Activated effector memory CD4-positive, alpha-beta T cell treated with anti-CD3 and anti-CD28 coated beads, Interleukin-2, amount 50 U/mL, for 16 hours (primary cell): ENCODE measurements around the gene MB.

Experiments used
- DNase-seq: peaks from one replicate; pipeline ENCODE4 v3.0.0-alpha.2; 2020

MB gene

GRCh38 chr22:35614404-35614803, 2.7 kb downstream of the MB start:
- no peak for DNase-seq

- no peak for DNase-seq
Measured at GRCh38 chr22:35612903-35613302, 4.2 kb downstream of the MB start.

DNA sequence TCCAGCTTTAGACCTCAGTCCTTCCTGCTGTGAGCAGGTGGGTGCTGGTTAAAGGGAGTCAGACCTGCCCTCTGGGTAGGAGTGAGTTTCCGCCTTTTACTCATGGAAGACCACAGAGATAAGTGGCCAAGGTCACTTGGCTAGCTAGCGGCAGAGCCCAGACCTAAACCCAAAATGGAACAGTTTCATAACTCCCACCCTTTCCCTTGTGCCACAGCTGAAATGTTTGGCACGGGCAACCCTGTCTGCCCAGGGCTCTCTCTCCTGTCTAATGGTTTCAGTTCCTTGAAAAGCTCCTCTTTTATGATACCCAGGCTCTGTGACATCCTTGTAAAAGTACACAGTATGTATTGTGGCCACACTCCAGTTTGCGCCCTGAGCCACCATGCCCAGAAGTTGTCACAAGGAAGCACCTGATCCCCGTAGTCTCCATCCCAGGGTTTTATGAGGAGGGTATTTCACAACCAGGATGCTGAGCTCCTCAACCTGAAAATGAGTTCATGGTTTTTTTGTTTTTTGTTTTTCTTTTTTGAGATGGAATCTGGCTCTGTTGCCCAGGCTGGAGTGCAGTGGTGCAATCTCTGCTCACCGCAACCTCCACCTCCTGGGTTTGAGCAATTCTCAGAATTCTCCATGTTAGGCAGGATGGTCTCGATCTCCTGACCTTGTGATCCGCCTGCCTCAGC, 5.1 kb downstream of the MB start:
- DNase-seq, result no peak

DNA sequence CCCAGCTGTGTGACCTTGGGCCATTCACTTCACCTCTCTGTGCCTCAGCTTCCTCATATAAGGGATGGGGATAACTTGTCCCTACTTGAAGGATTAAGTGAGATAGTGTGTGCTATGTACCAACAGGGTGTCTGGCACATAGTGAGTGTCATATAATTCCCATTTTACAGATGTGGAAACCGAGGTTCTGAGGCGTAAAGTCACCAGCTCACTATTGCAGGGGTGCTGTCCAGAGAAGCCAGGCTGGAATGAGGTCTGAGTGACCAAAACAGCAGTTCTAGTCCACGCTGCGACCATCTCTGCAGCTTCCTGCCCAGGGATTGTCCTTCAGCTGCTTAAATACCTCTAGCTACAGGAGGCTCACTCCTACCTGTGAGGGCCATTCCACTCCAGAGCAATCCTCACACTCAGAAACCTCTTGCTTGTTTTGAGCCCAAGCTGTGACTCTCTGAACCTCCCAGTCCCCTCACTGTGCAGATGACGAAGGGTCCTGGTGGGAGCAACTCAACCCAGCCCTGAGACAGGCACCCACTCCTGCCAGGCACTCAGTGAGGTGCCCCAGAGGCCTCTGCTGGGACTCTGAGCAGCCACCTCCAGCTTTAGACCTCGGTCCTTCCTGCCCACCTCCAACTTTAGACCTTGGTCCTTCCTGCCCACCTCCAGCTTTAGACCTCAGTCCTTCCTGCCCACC, 5.8 kb downstream of the MB start:
- DNase-seq, result no peak

- DNase-seq, result no peak
Measured at GRCh38 chr22:35610741-35611140, 6.4 kb downstream of the MB start.

GRCh38 chr22:35609761-35610160, 7.4 kb downstream of the MB start:
- DNase-seq, result no peak

- DNase-seq, result no peak
Measured at GRCh38 chr22:35609261-35609660, 7.9 kb downstream of the MB start.

DNA sequence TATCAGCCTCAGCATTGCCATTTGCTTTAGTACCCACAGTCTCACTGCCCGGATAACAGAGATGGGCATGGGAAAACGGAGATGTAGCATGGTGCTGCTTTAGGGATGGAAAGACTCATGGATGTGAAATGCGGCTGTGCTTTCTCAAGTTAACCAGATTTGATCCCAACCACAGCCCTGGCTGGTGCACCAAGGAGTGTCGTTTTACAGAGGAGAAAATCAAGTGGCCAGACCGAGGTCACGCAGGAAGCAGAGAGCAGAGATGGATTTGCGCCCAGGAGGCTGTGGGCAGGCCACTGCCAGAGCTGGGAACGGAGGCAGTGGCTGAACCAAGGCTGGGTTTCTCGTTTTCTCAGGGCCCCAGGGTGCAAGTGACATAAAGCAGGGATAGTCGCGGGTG, 9.0 kb downstream of the MB start:
- DNase-seq, result no peak

DNA sequence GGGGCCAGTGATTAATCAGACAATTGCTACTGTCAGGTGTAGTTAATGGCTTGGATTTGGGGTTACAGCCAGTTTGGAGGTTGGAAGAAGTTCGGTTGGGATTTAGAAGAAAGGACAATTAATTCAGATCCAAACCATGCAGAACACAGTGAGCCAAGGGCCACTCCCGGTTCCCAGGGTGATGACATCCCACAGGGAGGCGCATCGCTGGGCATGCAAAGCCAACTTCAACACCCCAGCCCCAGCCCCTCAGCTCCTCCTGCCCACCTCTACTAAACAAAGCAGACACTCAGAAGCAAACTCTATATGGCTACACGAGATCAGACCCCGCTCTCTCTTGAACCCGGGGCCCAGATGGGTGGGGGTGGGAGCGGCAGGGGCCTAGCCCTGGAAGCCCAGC, 10.2 kb downstream of the MB start:
- no peak for DNase-seq

DNA sequence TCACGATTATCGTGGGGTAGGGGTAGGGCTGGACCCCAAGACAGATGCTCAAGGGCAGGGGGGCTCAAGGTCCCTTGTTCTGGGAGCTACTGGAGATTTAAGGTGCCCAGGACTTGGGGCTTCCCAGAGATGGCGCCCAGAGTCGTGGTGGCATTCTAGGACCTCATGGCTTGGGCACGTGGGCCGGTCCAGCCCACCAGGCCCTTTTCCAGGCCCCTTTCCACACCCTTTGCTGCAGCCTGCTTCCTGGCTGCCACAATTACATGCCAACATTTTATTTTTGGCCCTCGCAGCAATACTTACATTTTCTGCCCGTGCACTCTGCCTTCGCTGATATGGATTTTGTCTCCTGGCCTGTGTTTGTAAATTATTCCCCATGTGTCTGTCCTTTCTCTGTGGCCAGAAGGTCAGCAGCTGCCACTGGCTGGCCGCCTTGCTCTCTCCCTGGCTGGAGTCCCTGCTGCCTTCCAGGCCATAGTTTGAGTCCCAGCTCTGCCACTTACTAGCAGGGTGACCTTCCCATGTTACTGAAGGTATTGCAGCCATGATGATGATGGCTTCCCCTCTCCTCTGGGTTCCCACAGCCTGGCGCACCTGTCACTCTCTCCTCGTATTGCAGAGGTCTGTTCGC, 11.2 kb downstream of the MB start:
- DNase-seq, result no peak

DNA sequence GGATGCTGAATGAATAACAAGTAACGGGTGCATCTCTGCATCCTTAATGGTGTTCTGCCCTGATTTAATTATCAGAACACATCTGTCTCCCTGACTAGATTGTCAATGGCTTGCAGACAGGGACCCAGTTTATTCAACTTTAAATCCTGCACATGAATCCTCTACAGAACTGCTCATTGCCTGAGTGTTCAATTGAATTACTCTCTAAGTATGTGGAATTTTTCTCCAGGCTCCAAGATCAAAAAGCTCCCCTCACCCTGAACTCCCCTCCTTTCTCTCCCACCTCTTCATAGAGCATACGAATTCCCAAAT, 11.8 kb downstream of the MB start:
- DNase-seq, result no peak

DNA sequence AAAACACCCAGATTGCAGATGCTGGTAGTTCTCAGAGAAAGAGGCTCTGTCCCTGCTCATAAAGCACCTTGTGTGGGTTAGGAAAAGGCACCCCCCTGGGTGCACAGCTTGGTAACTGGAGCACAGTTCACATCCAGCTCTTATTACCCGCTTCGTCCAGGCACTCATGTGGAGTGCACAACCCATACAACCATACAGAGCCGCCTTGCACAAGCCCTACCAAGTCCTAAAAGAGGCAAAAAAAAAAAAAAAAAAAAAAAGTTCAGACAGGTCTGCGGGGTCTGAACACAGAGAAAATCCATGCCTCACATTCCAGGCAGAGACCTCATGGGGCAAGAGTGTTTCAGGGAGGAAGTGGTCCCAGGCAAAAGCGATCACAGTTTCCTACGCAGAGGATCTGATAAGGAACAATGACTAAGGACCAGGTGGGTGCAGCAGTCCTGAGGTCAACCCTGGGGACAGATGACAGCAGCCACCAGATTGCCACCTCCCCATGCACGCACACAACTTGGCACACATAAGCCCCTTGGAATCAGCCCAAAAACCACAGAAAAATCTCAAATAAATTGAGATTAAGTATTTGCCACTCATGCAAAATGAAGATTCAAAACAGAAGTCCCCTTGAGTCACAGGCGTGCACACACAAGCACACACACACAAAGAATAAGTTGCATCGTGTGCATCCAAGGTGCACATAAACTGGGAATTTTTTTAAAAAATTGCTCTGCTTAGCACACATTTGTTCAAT, 12.3 kb downstream of the MB start:
- no peak for DNase-seq

- no peak for DNase-seq
Measured at GRCh38 chr22:35601743-35602615, 15.2 kb downstream of the MB start.

DNA sequence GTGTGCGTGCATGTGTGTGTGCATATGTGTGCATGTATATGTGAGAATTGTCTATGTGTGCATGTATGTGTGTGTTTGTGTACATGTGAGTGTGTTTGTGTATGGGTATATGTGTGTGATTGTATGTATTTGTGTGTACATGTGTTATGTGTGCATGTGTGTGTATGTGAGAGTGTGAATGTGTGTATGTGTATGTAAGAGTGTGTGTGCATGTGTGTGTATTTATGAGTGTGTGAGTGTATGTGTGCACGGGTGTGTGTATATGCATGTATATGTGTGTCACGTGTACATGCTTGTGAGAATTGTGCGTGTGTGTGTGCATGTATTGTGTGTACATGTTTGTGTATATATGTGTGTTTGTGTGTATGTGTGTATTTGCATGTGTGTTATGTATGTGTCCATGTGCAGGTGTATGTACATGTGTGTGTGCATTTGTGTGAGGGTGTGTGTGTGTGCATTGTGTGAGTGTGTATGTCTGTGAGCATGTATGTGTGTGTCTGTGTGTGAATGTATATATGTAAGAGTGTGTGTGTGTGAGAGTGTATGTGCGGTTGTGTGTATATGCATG, 16.0 kb downstream of the MB start:
- no peak for DNase-seq

DNA sequence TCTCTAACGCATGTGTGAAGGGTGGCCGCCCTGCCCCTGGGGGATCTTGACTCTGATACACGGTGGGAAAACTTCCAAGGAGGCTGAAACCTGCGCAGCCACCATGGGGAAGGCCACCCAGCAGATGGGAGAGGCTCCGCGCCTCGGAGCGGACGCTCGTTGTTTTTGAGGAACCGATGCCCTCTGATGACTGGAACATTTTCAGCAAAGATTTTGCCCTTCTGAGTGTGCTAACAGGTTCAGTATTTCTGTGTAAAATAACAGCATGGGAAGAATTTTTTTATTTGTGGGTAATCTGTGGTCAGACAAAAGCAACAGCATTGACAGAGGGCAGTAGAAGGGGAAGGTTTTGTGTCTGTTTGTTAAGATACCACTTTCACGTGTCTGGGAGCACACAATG, 16.7 kb downstream of the MB start:
- DNase-seq, result no peak

GRCh38 chr22:35599364-35599763, 17.8 kb downstream of the MB start:
- no peak for DNase-seq

DNA sequence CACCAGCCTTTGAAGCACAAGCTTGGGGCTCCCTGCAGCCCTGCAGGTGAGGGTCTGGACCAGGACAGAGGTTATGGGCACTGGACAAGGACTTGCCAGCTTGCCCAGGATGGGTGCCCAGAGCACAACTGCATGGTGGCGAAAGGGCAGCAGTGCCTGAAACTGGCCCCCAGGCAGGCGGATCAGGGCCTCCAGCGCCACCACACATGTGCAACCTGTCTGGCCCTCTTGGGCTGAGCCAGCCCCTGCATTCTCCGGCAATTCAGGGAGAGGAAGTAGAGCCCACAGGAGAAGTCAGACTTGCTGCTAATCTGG, 18.8 kb downstream of the MB start:
- no peak for DNase-seq

DNA sequence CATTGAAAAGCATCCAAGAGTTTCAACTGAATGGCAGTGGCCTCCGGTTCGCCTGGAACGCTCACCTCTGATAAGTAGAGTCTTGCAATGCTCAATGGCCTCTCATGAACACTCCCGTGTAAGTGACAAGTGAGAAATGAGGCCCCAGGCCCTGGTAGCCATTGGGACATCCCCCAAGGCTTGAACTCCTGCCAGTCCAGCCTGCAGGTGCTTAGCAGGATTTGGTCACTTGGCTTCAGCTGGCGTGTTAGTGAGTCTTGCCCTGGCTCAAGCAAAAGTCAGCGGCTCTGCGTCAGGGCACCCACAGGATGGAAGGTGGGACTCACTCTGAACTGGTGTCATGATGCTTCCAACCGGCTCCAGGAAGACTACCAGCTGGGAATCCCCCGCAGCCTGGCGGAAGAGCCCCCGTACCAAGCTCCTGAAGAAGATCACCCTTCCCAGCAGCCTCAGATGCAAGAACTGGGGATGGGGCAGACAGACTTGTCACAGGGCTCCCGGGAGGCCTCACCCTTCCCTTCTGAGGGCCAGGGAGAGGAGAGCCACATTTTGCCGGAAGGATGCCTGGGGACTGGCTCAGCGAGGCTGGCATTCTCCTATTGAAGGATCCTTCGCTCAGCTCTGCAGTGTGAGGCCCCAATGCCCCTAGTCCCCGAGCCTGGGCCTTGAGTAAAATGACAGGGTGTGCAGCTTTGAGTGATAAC, 19.3 kb downstream of the MB start:
- DNase-seq, result no peak

- no peak for DNase-seq
Measured at GRCh38 chr22:35596821-35597220, 20.3 kb downstream of the MB start.

DNA sequence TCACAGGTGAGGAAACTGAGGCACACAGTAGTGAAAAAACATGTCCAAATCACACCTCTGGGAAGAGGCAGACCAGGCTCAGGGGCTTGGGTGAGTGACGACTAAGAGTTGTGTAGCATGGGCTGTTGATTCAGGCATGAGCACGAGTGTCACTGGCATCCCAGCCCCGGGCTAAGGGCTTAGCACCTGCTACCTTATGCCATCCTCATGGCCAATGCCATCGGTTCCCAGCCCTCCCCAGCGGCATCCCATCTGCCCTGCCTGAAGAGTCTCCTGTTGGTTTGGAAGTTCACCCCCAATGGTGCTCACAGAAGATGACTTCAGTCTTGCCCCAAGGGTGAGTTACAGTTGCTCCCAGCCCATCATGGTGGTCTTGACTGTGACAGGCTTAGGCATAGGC, 22.4 kb downstream of the MB start:
- DNase-seq, result no peak

DNA sequence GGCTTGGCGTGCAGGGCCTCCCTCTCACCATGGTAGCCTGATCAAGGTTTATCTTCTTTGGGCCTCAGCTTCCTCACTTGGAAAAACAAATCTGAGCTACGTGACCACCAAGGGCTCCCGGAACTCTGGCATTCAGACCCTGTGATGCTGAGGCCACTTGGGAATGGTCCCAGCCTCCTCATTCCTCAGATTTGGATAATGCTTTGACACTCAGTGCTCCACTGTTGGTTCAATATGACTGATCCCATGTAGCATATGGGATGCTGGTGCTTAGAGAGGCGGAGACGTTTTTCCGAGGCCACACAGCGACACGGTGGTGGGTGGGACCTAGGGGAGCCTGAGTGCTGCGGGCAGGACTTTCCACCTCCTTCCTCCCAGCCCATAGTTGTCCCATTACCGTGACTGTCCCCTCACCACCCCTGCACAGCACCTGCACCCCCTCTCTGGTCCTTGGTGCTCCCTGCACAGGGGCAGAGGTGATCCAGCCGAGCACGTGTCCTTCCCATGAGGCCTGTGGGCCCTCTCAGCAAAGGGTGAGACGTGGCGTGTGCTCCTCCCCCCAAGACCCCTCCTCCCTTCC, 23.1 kb downstream of the MB start:
- no peak for DNase-seq
